VCaP (cell line): Measurements from ENCODE around the gene LMAN1L.
A peak's percentile ranks its signal among the peaks of the same experiment; 100 is the strongest.

ENCODE experiments used
- H3K27ac ChIP-seq: fragments of 450-650 bp; 2 replicates; pipeline ENCODE4 v1.5.1; 2017
- TF ChIP-seq, protein P1 (sequence below): fragments of 450-650 bp; conservative IDR thresholded peaks from 2 replicates; pipeline ENCODE4 v1.5.1; 2017; ENCODE audit warnings: mild to moderate bottlenecking, moderate library complexity

LMAN1L gene

DNA sequence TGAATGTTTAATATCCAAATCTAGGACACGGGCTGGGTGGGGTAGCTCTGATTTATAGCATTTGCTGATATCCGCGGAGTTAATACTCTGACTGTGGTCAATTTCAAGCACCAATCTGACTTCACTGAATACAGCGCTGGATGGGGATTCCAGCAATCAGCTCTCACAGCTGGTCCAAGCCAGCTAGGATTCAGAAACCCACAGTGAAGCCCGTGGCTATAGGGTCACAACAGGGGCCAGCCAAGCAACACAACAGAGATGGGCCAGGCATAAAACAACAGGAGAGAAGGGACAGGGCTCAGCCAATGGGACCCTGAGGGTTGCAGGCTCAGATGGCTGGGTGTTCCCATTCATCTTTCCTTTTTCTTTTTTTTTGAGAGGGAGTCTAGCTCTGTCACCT, 5.4 kb upstream of the LMAN1L start:
- TF ChIP-seq, protein P1, sequence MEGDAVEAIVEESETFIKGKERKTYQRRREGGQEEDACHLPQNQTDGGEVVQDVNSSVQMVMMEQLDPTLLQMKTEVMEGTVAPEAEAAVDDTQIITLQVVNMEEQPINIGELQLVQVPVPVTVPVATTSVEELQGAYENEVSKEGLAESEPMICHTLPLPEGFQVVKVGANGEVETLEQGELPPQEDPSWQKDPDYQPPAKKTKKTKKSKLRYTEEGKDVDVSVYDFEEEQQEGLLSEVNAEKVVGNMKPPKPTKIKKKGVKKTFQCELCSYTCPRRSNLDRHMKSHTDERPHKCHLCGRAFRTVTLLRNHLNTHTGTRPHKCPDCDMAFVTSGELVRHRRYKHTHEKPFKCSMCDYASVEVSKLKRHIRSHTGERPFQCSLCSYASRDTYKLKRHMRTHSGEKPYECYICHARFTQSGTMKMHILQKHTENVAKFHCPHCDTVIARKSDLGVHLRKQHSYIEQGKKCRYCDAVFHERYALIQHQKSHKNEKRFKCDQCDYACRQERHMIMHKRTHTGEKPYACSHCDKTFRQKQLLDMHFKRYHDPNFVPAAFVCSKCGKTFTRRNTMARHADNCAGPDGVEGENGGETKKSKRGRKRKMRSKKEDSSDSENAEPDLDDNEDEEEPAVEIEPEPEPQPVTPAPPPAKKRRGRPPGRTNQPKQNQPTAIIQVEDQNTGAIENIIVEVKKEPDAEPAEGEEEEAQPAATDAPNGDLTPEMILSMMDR, result no peak
- H3K27ac ChIP-seq, result peak overlapping the region; percentile 38

DNA sequence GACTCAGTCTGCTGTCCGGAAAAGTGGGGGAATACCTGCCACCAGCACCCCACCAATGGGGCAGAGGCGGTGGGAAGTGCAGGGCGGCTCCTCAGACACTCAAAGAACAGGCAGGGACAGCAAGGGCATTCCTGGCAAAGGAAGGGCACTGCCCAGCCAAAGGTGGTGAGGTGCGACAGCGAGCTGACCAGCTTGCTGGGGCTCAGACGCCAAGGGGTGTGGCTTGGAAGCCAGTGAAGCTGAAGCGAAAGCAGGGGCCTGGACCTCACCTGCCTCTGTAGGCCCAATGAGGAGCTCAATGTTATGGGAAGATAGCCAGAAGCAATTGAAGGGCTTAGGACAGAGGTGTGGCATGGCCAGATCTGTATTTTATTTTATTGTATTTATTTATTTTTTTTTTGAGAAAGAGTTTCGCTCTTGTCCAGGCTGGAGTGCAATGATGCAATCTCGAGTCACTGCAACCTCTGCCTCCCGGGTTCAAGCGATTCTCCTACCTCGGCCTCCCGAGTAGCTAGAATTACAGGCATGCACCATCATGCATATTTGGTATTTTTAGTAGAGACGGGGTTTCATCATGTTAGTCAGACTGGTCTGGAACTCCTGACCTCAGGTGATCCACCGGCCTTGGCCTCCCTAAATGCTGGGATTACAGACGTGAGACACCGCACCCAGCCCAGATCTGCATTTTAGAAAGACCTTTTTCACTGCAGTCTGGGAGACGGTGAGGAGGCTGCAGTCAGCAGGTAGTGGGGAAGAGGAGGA, 4.4 kb upstream of the LMAN1L start:
- TF ChIP-seq, protein P1, result no peak
- peak overlapping the region; percentile 38 for H3K27ac ChIP-seq

DNA sequence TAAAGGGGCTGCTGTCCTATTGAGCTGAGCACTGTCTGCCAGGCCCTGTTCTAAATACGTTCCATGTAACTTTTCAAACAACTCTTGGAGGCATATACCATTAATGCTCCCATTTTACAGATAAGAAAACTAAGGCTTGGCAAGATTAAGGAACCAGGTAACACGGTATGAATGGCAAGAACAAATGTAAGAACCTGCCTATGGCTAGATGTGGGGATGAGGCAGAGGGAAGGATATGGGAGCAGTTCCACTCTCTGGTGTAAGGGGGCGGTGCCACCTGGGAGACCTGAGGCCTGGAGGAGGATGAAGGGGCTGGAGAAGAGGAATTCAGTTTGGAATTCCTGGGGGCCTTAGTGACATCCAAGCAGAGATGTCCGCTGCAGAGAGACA, 3.8 kb upstream of the LMAN1L start:
- TF ChIP-seq, protein P1, result no peak; the same call in 1 of the 2 replicates
- H3K27ac ChIP-seq, result no peak overlapping the region; the same call in 1 of the 2 replicates

DNA sequence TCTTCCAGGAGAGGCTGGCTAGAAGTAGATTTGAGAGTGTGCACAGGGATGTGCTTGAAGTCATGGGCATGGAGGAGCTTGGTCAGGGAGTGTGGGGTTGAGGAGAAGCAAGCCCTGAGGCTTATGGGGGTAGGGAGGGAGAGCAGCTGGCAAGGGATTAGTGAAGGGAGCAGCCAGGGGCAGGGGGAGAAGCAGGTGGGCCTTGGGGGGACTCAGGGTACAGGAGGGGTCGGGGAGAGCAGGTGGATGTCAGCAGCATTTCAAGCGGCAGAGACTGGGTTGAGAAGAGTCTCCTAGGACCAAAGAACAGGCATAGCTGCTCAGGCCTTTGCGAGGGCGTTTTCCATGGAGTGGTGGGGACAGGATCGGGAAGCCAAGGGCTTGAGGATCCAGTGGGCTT, 3.4 kb upstream of the LMAN1L start:
- TF ChIP-seq, protein P1, result no peak
- no peak overlapping the region for H3K27ac ChIP-seq

DNA sequence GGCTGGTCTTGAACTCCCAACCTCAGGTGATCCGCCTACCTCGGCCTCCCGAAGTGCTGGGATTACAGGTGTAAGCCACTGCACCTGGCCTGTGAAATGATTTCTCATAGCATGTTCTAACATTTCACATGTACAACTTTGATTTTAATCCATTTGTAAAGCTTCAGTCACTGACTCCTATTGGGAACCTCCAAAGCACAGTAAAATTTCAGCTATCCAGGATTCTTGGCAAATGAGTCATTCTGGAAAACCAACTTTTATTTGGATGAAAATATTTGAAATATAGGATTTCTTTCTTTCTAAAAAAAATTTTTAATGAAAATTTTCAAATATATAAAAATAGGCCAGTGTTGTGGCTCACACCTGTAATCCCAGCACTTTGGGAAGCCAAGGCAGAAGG, 2.7 kb upstream of the LMAN1L start:
- TF ChIP-seq, protein P1, result no peak
- H3K27ac ChIP-seq, result no peak overlapping the region

DNA sequence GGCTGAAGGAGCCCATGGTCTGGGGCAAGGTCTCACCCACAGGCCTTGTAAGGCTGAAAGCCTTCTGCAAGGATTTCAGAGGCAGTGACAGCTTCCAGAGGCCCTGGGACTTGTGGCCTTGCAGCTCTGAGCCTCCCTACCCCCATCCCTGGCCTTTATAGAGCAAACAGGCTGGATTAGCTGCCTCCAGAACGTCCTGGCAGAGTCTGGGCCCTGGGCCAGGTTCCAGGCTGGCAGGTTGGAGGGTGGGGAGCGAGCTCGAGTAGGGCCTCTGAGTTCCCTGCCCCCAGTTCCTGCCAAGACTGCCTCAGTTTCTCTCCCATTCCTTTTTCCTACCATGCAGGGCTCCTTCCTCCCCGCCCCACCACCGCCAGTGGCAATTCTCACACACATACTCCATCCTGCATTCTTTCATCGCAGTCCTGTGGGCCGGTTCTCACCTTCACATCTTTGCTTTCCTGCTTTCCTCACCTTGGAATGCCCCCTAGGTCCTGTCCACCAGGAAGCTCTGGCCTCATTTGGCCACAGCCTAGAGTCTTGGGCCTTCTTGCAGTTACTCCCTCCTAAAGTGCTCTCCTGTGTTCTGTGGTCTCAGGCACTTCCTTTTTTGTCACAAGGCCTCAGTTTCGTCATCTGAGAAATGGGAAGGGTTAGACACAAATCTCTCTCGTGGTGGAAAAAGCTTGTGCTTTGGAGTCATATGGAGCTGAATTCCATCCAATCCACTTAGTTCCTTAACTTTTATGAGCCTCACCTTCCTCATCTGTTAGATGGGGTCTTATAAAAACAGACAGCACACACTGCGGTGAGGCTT, 2.7 kb downstream of the LMAN1L start:
- TF ChIP-seq, protein P1, result no peak
- peak overlapping the region; percentile 98 for H3K27ac ChIP-seq

DNA sequence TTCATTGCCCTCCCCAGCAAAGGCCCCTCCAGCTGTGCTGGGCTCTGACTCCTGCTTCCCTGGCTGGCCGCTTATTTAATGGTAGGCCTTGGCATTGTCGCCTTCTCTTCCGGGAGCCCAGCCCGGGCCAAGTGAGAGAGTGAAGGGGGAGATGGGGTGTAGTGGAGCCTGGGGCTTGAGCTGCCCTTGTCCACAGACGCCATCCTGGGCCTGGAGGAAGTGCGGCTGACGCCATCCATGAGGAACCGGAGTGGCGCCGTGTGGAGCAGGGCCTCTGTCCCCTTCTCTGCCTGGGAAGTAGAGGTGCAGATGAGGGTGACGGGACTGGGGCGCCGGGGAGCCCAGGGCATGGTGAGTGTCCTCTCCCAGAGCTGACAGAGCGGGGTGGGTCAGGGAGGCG, 3.3 kb downstream of the LMAN1L start:
- TF ChIP-seq, protein P1, result no peak
- H3K27ac ChIP-seq, result peak overlapping the region; percentile 98
